Measurements from ENCODE around the gene SLC16A3.

DNA sequence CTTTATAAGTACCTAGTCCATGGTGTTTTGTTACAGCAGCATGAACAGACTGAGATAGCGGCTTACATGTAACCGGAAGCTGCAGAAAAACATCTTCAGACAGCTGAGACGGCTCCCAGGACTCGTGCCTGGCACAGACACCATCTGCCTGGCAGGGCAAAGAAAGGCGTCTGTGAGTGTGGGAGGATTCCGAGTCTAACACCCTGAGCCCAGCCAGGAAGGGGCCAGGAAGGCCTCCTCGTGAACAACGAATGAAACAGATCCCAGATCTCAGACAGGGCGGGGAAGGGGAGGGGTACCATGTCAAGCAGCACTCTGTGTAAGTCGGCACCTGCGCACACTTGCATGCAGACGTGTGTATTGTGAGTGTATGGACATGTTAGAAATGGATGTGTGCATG lies 49.0 kb downstream of the SLC16A3 start:
- TF ChIP-seq CSDC2 (CRISPR knock-in tag; IDR thresholded peaks at IDR 0.05): no peak
- TF ChIP-seq, protein P1, sequence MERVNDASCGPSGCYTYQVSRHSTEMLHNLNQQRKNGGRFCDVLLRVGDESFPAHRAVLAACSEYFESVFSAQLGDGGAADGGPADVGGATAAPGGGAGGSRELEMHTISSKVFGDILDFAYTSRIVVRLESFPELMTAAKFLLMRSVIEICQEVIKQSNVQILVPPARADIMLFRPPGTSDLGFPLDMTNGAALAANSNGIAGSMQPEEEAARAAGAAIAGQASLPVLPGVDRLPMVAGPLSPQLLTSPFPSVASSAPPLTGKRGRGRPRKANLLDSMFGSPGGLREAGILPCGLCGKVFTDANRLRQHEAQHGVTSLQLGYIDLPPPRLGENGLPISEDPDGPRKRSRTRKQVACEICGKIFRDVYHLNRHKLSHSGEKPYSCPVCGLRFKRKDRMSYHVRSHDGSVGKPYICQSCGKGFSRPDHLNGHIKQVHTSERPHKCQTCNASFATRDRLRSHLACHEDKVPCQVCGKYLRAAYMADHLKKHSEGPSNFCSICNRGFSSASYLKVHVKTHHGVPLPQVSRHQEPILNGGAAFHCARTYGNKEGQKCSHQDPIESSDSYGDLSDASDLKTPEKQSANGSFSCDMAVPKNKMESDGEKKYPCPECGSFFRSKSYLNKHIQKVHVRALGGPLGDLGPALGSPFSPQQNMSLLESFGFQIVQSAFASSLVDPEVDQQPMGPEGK (CRISPR knock-in tag; IDR thresholded peaks at IDR 0.05; ENCODE audit: borderline replicate concordance): no peak
- TF ChIP-seq, protein P2, sequence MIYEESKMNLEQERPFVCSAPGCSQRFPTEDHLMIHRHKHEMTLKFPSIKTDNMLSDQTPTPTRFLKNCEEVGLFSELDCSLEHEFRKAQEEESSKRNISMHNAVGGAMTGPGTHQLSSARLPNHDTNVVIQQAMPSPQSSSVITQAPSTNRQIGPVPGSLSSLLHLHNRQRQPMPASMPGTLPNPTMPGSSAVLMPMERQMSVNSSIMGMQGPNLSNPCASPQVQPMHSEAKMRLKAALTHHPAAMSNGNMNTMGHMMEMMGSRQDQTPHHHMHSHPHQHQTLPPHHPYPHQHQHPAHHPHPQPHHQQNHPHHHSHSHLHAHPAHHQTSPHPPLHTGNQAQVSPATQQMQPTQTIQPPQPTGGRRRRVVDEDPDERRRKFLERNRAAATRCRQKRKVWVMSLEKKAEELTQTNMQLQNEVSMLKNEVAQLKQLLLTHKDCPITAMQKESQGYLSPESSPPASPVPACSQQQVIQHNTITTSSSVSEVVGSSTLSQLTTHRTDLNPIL (CRISPR knock-in tag; IDR thresholded peaks at IDR 0.05; ENCODE audit: low read depth): no peak
- no peak for TF ChIP-seq RARB (CRISPR knock-in tag; IDR thresholded peaks at IDR 0.05)
- TF ChIP-seq ZFP30 (CRISPR knock-in tag; IDR thresholded peaks at IDR 0.05): no peak
- no peak for TF ChIP-seq ZNF8 (CRISPR knock-in tag; IDR thresholded peaks at IDR 0.05)
- TF ChIP-seq ARNTL (CRISPR knock-in tag; IDR thresholded peaks at IDR 0.05; ENCODE audit: borderline replicate concordance, low read depth): no peak
- TF ChIP-seq OSR1 (CRISPR knock-in tag; IDR thresholded peaks at IDR 0.05): no peak
- no peak for TF ChIP-seq TCF4 (CRISPR knock-in tag; IDR thresholded peaks at IDR 0.05; ENCODE audit: borderline replicate concordance)
- no peak for TF ChIP-seq SNAI2 (CRISPR knock-in tag; IDR thresholded peaks at IDR 0.05)
- no peak for TF ChIP-seq ZNF565 (CRISPR knock-in tag; conservative IDR thresholded peaks at IDR 0.05; ENCODE audit: low read depth)
- TF ChIP-seq ESRRG (CRISPR knock-in tag; IDR thresholded peaks at IDR 0.05): no peak
- no peak for TF ChIP-seq TOX (CRISPR knock-in tag; IDR thresholded peaks at IDR 0.05; ENCODE audit: borderline replicate concordance)
